Fibroblast of skin of left quadriceps (primary cell): ENCODE results near the gene DLL1.

Source experiments
- DNase-seq, 2 experiments: peaks; one replicate each; pipeline ENCODE4 v3.0.0-alpha.2; 2013; ENCODE audit warnings: low read depth in 2 of 2

DLL1 gene

DNA sequence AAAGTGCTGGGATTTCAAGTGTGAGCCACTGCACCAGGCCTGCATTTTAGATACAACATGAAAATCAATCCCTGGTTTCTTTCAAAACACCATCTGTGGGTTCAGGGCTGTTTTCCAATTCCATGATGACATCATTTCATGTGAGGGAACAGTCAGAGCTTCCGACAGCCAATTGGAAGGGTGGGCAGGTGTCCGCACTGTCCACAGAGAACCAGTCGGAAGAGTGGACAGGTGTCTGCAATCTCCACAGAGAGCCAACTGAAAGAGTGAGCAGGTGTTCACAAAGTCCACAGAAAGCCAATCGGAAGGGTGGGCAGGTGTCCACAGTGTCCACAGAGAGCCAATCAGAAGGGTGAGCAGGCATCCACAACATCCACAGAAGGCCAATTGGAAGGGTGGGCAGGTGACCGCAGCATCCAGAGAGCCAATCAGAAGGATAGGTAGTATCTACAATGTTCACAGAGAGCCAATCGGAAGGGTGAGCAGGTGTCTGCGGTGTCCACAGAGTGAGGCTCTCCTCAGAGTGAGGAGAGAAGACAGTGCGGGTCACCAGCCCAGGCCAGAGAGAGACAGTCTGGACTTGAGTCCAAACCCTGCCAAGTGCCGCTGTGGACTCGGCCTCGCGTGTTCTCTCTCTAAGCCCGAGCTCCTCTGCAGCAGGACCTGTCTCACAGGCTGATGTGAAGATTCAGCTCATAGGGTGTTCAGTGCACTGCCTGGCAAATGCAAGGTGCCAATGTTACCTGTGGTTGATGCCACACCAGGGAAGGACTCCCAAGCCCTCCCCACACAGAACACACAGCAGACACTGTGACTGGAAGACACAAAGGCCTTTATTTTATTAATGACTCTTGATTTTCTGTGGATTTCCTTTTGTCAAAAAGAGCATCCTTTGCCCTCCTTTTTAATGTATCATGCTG is 57.3 kb downstream of the DLL1 start:
- no peak for DNase-seq
